Neural cell (in vitro differentiated cells): Measurements from ENCODE around the gene USP34.

Experiments
- CTCF ChIP-seq: fragments of 450-650 bp; IDR thresholded peaks from 2 replicates; pipeline ENCODE4 v1.5.1; 2014; ENCODE audit warnings: antibody characterized with exemption, mild to moderate bottlenecking, moderate library complexity; ENCODE audit not compliant: poor library complexity, severe bottlenecking
- EZH2 ChIP-seq: fragments of 200-600, 300-800 bp; shearing (Covaris generic), sonication (generic); IDR thresholded peaks from 2 replicates; pipeline ENCODE4 v1.6.1; 2014; ENCODE audit warnings: antibody characterized with exemption, low read length, borderline replicate concordance, mild to moderate bottlenecking; ENCODE audit not compliant: insufficient read depth, poor library complexity, severe bottlenecking
- POLR2AphosphoS5 ChIP-seq: IDR thresholded peaks from 2 replicates; pipeline ENCODE4 v1.6.1; 2012
- REST ChIP-seq: IDR thresholded peaks from 2 replicates; pipeline ENCODE4 v1.6.1; 2012; ENCODE audit warnings: borderline replicate concordance

- no peak for TF ChIP-seq POLR2AphosphoS5
- TF ChIP-seq CTCF, result no peak
- no peak for TF ChIP-seq EZH2
- TF ChIP-seq REST, result no peak
Measured at GRCh38 chr2:61512768-61513398, 42.0 kb upstream of the USP34 start.
